ENCODE data around the gene HES6. TPM values are rescaled to one million over a fixed set of nuclear protein-coding genes. Genes with fewer than 3 reads are reported as not detected.

Gene HES6
- total RNA-seq, 2 experiments from 2014 or later = 3.1 to 4.0 TPM

DNA sequence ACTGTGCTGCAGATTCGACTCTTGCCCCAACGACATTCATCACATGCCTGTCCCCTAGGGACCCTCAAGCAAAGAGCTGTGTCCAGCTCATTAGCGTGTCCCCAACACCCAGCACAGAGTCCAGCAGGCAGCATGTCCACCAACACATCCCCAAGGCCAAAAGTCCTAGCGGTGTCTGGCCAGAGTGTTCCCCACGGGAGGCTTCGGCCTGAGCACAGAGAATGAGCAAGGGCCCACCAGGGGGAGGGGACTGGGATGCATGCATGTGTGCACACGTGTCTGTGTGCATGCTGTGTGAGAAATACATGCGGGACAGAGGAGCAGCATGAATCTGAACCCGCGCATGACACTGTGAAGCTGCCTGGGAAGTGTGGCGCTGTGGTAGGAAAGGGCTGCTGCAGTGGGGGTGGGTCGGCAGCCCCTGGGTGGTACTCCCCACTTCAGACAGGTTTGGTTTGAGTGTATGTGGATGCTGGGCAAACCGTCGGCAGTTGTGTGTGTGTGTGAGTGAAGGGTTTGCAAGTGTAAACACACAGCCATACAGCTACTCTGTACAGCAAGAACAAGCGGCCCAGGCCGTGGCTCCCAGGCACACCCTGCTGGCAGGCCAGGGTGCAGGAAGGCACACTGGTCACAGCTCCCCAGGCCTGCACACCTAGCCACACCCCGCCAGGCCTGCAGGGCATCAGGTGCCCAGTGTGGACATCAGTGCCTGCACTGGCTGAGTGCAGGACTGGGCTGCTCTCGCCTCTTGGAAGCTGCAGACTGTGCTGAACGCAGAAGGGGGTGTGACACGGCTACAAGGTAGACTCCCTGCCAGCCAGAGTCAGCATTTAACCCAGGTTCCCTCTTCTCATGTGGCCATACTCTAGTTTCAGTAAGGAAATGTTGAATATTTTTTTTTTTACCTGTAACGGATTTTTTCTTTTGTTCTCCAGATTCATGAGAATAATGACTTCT, 19.5 kb upstream of the HES6 start:
- intact Hi-C loops (cut with micrococcal nuclease) = loop anchor here (1.0 to 10.0 kb wide), 3 partner anchors 291 to 485 kb away; no protein-coding TSS in a partner anchor
- Mint-ChIP-seq H3K27ac (no peak overlapping the region), H3K9me3 (no peaks in the 10 kb centered on the region), H3K36me3 (ENCODE audit: low read depth) (peaks cover 18% of the 10 kb centered on the region), H3K4me1 (ENCODE audit: low read depth) (peaks cover 3% of the 10 kb centered on the region), H3K27me3 (ENCODE audit: low read depth) (no peaks in the 10 kb centered on the region), H3K4me3 (no peak overlapping the region)
- CTCF ChIA-PET = interaction anchor here (0.7 to 1.5 kb wide), 3 partner anchors 144 to 292 kb away, joined by 3 to 5 read pairs (median 5); no protein-coding TSS in a partner anchor
- DNase-seq = peak; percentile 26

DNA sequence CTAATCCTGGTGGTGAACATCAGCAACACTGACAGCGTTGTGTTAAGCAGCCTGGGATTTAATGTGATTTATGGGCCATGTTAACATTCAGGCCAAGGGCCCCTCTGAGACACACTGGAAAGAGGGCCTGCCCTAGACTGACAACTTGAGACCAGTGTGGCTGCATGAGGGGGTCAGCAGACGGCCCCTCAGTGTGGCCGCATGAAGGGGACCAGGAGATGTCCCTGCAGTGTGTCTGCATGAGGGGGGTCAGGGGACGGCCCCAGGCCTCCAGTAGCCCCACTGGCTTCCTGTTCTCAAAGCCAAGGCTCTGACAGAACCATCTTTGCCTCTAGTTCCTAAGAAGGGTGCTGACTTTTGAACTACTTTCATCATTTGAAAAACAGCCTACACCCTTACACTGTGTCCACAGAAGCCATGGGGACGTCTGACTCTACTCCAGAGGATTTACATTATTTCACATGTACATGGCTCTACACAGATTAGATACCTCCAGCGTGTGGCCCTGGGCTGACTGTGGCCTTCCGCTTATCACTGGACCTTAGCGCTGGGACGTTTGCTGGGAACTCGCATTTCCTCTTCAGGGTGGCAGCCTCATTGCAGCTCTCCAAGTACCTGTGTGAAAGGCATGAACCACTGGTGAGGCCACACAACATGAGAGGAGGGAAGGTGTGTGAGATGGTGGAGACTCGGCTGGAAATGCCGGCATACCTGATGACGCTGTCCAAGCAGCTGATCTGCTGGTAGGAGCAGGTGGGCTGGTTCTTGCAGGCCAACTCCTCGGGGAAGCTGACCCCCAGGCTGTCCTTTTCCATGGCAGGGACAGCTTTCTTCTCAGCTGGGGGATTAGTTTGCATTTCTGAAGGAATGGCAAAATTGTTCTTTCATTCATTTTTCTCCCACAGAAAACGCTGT, 18.2 kb upstream of the HES6 start:
- H3K9me3 Mint-ChIP-seq = no peaks in the 10 kb centered on the region
- H3K27ac Mint-ChIP-seq = no peak overlapping the region
- no peaks in the 10 kb centered on the region for H3K4me1 Mint-ChIP-seq (ENCODE audit: low read depth)
- no peak for DNase-seq
- H3K27me3 Mint-ChIP-seq (ENCODE audit: low read depth) = no peaks in the 10 kb centered on the region
- peaks cover 14% of the 10 kb centered on the region for H3K36me3 Mint-ChIP-seq (ENCODE audit: low read depth)
- intact Hi-C loops (cut with micrococcal nuclease) = no loop called here
- CTCF ChIA-PET = no interaction called here
- no peak overlapping the region for H3K4me3 Mint-ChIP-seq

DNA sequence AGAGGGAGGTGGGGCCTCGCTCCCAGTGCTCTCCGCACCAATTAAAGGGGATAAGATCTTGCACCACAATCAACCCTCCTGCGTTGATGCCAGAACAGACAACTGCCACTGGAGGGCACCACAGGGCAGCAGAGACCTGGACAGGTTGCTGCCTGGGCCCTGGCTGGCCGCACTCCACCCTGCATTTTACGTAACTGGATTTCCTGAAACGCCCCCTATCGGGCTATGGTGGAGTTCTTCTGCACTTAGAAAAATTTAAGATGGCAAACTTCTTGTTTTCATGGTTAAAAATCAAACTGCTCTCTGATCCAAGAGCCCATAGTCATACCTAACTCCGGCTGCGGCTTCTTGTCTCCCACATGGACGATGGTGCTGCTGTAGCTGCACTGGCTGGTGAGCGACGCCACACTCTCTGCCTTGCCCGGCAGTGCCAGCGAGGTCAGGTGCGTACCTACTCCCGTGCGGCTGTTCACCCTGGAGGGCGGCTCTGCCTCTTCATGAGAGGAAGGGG, 16.8 kb upstream of the HES6 start:
- H3K4me3 Mint-ChIP-seq = no peak overlapping the region
- CTCF ChIA-PET = interaction anchor here (0.6 kb wide), 1 partner anchor 27 kb away, joined by 3 read pairs; no protein-coding TSS in a partner anchor
- H3K36me3 Mint-ChIP-seq (ENCODE audit: low read depth) = peaks cover 14% of the 10 kb centered on the region
- no peaks in the 10 kb centered on the region for H3K4me1 Mint-ChIP-seq (ENCODE audit: low read depth)
- H3K27ac Mint-ChIP-seq = no peak overlapping the region
- DNase-seq = peak; percentile 82
- no peaks in the 10 kb centered on the region for H3K27me3 Mint-ChIP-seq (ENCODE audit: low read depth)
- H3K9me3 Mint-ChIP-seq = no peaks in the 10 kb centered on the region
- intact Hi-C loops (cut with micrococcal nuclease) = no loop called here

DNA sequence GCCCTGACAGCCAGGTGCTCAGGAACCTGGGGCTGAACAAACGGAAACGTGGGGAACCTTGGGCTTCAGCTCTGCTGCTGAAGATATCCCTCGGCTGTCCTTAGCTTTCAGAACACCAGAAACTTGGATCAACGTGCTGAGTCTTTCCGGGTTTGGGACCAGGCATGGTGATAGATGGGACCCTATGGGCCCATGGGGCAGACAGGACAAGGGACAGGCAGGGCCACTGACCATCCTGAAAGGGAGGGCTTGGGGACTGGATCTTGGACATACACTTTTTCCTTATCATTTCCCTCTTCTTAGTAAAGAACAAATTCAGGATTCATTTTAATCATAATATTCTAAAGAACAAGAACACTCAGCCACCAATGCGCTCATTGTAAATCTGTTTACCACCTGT, 16.3 kb upstream of the HES6 start:
- Mint-ChIP-seq H3K4me3 (no peak overlapping the region), H3K27ac (no peak overlapping the region), H3K9me3 (no peaks in the 10 kb centered on the region), H3K27me3 (ENCODE audit: low read depth) (no peaks in the 10 kb centered on the region), H3K4me1 (ENCODE audit: low read depth) (no peaks in the 10 kb centered on the region), H3K36me3 (ENCODE audit: low read depth) (peaks cover 14% of the 10 kb centered on the region)
- CTCF ChIA-PET = interaction anchor here (0.6 kb wide), 2 partner anchors 206 to 675 kb away, joined by 3 to 4 read pairs; no protein-coding TSS in a partner anchor
- DNase-seq = no peak
- intact Hi-C loops (cut with micrococcal nuclease) = no loop called here

DNA sequence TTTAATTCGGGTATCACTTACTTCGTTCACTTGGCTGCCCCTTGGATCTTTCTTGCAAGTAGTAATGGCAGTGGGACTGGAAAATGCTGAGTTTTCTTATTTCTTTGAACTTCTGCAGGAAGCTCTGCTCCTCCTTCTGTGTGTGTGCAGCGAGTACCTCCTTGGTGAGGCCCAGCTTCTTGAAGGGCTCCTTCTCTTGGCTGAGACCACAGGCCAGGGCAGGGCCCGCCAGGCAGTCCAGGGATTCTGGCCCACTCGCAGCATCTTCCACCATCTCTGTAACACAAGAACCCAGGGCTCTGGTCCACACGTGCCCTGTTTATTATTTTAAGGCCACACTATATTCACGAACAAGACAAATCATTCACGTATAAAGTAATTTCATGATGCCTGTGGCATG, 15.8 kb upstream of the HES6 start:
- no peak for DNase-seq
- CTCF ChIA-PET = interaction anchor here (0.6 kb wide), 2 partner anchors 206 to 576 kb away, joined by 3 read pairs; no protein-coding TSS in a partner anchor
- Mint-ChIP-seq H3K4me3 (no peak overlapping the region), H3K9me3 (no peaks in the 10 kb centered on the region), H3K27ac (no peak overlapping the region), H3K4me1 (ENCODE audit: low read depth) (no peaks in the 10 kb centered on the region), H3K27me3 (ENCODE audit: low read depth) (no peaks in the 10 kb centered on the region), H3K36me3 (ENCODE audit: low read depth) (peaks cover 16% of the 10 kb centered on the region)
- intact Hi-C loops (cut with micrococcal nuclease) = no loop called here

DNA sequence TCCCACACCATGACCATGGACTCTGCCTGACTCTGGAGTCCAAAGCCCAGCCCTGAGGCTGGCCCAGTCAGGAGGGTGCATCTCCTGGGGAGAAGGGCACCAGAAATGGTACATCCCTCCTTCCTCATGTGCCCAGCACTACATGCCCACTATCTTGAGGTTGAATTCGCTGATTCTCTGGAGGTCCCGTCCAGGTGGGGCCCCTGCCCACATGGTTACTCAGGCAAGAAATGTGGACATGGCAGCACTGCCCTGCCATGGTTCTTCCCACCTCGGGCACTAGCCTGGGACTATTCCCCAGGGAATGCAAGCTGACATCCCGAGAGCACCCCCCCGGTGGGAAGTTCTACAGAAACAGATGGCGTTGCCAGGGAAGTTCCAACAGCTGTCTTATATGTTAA, 15.3 kb upstream of the HES6 start:
- H3K4me1 Mint-ChIP-seq (ENCODE audit: low read depth) = no peaks in the 10 kb centered on the region
- DNase-seq = no peak
- CTCF ChIA-PET = interaction anchor here (0.6 to 1.6 kb wide), 2 partner anchors 8 to 576 kb away, joined by 3 to 6 read pairs; no protein-coding TSS in a partner anchor
- H3K27me3 Mint-ChIP-seq (ENCODE audit: low read depth) = no peaks in the 10 kb centered on the region
- H3K4me3 Mint-ChIP-seq = no peak overlapping the region
- intact Hi-C loops (cut with micrococcal nuclease) = no loop called here
- H3K27ac Mint-ChIP-seq = no peak overlapping the region
- H3K9me3 Mint-ChIP-seq = no peaks in the 10 kb centered on the region
- H3K36me3 Mint-ChIP-seq (ENCODE audit: low read depth) = peaks cover 14% of the 10 kb centered on the region

DNA sequence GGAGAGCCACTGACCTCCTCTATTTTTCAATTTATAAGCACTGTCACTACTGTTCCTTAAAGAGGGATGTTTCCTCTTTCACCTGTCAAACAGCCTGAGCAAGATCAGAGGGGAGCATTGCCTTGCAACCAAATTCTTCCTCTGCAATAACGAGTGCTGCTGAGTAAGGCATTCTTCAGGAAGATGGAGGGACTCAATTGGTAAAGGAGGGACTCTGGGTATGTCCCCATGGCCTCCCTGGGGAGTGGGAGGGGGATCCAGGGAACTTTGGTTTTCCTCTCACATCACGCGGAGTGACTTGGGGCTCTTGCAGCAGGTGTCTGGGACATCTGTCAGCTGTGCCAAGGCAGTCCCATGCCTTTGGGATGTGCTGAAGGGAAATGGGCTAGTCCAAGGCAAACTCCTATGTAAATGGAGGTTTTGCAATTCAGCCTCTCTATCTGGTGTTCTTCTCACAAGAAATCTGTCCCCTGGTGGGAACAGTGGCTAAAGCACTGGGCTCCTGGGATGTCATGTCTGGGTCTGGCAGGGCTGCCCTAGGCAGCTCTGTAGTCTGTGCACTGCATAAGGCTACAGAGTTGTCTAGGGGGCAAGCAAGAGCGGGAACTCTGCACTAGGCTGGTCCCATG, 14.4 kb upstream of the HES6 start:
- no peak for DNase-seq
- Mint-ChIP-seq H3K27me3 (ENCODE audit: low read depth) (no peaks in the 10 kb centered on the region), H3K27ac (no peak overlapping the region), H3K36me3 (ENCODE audit: low read depth) (peaks cover 12% of the 10 kb centered on the region), H3K4me3 (no peak overlapping the region), H3K4me1 (ENCODE audit: low read depth) (no peaks in the 10 kb centered on the region), H3K9me3 (no peaks in the 10 kb centered on the region)
- CTCF ChIA-PET = interaction anchor here (0.7 to 1.6 kb wide), 3 partner anchors 9 to 531 kb away, joined by 3 to 6 read pairs (median 3); no protein-coding TSS in a partner anchor
- intact Hi-C loops (cut with micrococcal nuclease) = no loop called here

DNA sequence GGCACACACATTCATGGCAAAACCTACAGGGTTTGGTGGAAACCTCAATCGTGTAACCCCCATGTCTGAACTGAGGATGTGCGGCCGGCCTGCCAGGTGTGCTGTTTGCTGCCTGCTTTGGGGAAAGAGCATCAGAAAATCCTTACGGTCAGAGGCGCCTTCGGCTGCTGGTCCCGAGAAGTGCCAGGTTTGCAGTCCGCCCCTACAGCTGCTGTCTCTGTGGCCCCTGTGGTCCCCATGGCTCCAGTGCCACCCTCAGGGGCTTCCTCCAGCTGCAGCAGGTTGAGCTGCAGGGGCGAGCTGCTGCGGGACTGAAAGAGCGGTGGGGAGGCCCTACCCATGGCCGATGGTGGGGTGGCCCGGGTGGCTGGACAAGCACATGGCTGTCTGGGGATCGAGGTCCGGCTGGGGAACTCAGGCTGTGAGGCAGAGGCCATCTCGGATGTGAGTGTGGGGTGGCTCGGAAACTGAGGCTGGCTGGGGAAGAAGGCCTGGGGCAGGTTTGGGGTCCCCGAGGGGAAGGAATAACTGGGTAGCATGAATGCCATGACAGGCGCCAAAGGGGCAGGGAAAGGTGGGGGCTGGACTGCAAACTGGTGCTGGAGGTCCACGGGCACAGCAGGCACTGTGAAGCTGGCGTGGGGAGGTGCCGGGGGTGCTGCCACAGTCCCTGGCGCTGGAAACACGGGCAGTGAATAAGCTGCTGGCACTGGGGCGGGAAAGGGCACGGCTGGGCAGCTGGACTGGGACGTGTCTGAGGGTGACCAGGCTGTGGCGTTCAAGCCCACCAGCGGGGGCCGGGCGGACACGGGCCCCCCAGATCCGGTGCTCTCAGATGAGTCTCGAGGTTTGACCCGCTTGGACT, 13.2 kb upstream of the HES6 start:
- no peak overlapping the region for H3K27ac Mint-ChIP-seq
- CTCF ChIA-PET = interaction anchor here (0.6 to 0.7 kb wide), 2 partner anchors 10 to 157 kb away, joined by 3 read pairs; no protein-coding TSS in a partner anchor
- DNase-seq = no peak

DNA sequence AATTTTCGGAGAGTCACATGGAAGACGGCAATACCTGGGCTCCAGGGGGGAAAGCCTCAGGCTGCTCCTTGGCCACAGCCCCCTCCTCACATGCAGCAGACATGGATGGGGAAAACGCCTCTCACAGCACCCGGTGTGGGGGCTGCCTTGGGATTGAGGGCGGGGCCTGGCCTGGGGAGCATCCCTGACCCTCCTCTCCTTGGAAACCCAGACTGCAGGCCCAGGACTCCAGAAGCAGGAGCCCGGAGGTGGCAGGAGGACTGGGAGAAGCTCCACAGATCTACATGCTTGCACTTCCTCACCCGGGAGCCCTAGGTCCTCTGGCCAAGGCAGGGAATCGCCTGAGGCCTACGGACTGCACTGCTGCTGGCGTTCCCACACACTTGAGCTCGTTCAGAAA, 12.1 kb upstream of the HES6 start:
- Mint-ChIP-seq H3K4me3 (no peak overlapping the region), H3K9me3 (no peaks in the 10 kb centered on the region), H3K27me3 (ENCODE audit: low read depth) (no peaks in the 10 kb centered on the region), H3K4me1 (ENCODE audit: low read depth) (no peaks in the 10 kb centered on the region), H3K36me3 (ENCODE audit: low read depth) (peaks cover 14% of the 10 kb centered on the region), H3K27ac (no peak overlapping the region)
- intact Hi-C loops (cut with micrococcal nuclease) = no loop called here
- CTCF ChIA-PET = interaction anchor here (0.7 kb wide), 1 partner anchor 11 kb away, joined by 3 read pairs; no protein-coding TSS in a partner anchor
- DNase-seq = no peak

More for the DNA sequence above, 13.2 kb upstream of the HES6 start:
- H3K27me3 Mint-ChIP-seq (ENCODE audit: low read depth) = no peaks in the 10 kb centered on the region
- H3K4me1 Mint-ChIP-seq (ENCODE audit: low read depth) = no peaks in the 10 kb centered on the region
- H3K36me3 Mint-ChIP-seq (ENCODE audit: low read depth) = peaks cover 12% of the 10 kb centered on the region
- H3K9me3 Mint-ChIP-seq = no peaks in the 10 kb centered on the region
- H3K4me3 Mint-ChIP-seq = no peak overlapping the region
- intact Hi-C loops (cut with micrococcal nuclease) = no loop called here

DNA sequence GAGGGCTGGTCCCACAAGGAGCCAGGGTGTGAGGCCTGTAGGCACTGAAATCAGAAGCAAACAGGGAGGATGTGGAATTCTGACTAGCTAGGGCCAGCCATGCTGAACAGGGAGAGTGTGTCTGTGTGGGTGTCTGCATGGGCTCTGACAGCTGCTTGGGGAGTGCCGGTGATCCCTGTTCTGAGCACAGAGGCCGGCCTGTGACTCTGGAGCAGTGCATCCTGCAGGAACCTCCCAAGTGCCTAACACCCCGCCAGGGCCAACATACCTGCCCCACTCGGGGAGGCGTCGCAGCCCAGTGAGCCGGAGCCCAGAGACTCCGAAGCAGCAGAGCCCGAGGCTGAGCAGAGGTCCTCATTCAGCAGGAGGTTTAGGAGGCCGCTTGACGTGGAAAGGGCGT, 11.5 kb upstream of the HES6 start:
- Mint-ChIP-seq H3K4me1 (ENCODE audit: low read depth) (no peaks in the 10 kb centered on the region), H3K9me3 (no peaks in the 10 kb centered on the region), H3K27ac (no peak overlapping the region), H3K4me3 (no peak overlapping the region), H3K36me3 (ENCODE audit: low read depth) (peaks cover 14% of the 10 kb centered on the region), H3K27me3 (ENCODE audit: low read depth) (no peaks in the 10 kb centered on the region)
- CTCF ChIA-PET = no interaction called here
- intact Hi-C loops (cut with micrococcal nuclease) = no loop called here
- no peak for DNase-seq

DNA sequence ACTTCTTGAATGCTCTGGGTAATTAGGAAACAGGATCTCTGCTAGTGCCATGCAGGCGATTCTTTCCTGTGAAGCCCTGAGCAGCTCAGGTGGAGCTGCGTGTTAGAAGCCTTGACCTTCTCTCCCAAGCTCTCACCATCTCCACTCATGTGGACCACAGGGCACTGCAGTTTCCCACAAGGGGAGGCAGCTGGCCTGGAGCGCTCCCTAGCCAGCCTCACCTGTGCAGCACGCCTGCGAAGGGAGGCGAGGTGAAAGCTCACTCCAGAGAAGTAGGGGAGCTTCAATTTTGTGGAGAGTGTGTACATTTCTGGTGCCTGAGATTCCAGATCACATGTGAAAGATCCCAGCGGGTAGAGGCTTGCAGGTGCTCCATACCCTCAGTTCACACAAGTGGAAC, 11.1 kb upstream of the HES6 start:
- intact Hi-C loops (cut with micrococcal nuclease) = no loop called here
- Mint-ChIP-seq H3K27ac (no peak overlapping the region), H3K36me3 (ENCODE audit: low read depth) (peaks cover 18% of the 10 kb centered on the region), H3K27me3 (ENCODE audit: low read depth) (no peaks in the 10 kb centered on the region), H3K4me3 (no peak overlapping the region), H3K4me1 (ENCODE audit: low read depth) (no peaks in the 10 kb centered on the region), H3K9me3 (no peaks in the 10 kb centered on the region)
- no peak for DNase-seq
- CTCF ChIA-PET = no interaction called here

Data from activated naive CD4-positive, alpha-beta T cell treated with anti-CD3 and anti-CD28 coated beads for 36 hours (primary cell).